ENCODE measurements around the gene NEK1. TPM values are rescaled to one million over a fixed set of nuclear protein-coding genes. Genes with fewer than 3 reads are reported as not detected.

The NEK1 gene
- total RNA-seq, 1 donor from 2014 or later: 9.1 TPM

GRCh38 chr4:169621731-169622492 is 9.5 kb upstream of the NEK1 start:
- Mint-ChIP-seq H3K4me1 (ENCODE audit: low read depth) (peaks cover 71% of the 10 kb centered on the region), H3K36me3 (ENCODE audit: low read depth) (peaks cover 3% of the 10 kb centered on the region), H3K27me3 (ENCODE audit: insufficient read depth) (no peaks in the 10 kb centered on the region), H3K27ac (peak overlapping the region; percentile 84), H3K4me3 (peak overlapping the region; percentile 84), H3K9me3 (no peaks in the 10 kb centered on the region)
- intact Hi-C loops (cut with micrococcal nuclease): loop anchor here (1.0 to 5.0 kb wide), 2 partner anchors 38 to 1110 kb away; no protein-coding TSS in a partner anchor
- DNase-seq (ENCODE audit: low spot score): no peak

DNA sequence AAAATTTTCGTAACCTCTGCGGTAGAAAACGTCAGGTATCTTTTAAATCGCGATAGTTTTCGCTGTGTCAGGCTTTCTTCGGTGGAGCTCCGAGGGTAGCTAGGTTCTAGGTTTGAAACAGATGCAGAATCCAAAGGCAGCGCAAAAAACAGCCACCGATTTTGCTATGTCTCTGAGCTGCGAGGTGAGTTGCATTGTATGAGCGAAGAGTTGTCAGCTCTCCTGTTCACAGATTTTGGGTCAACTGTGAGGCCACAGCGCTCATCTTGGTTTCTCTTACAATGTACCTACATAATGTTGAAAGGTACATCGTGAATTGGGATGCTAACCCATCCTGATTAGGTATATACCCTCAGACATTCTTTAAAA is 8.5 kb upstream of the NEK1 start:
- Mint-ChIP-seq H3K27me3 (ENCODE audit: insufficient read depth) (no peaks in the 10 kb centered on the region), H3K36me3 (ENCODE audit: low read depth) (peaks cover 1% of the 10 kb centered on the region), H3K9me3 (no peaks in the 10 kb centered on the region), H3K4me3 (peak overlapping the region; percentile 94), H3K4me1 (ENCODE audit: low read depth) (peaks cover 67% of the 10 kb centered on the region), H3K27ac (peak overlapping the region; percentile 98)
- intact Hi-C loops (cut with micrococcal nuclease): loop anchor here (1.0 to 5.0 kb wide), 2 partner anchors 9 to 1109 kb away; partner anchors contain the start of gene NEK1
- peak; percentile 12 for DNase-seq (ENCODE audit: low spot score)

GRCh38 chr4:169619958-169620879 is 7.8 kb upstream of the NEK1 start, which contains the start of gene CLCN3:
Gene CLCN3, plus strand, starts transcription at chr4:169620578. Its CDS starts 15,351 bp downstream, at chr4:169635929.
- no peaks in the 10 kb centered on the region for H3K27me3 Mint-ChIP-seq (ENCODE audit: insufficient read depth)
- no peaks in the 10 kb centered on the region for H3K9me3 Mint-ChIP-seq
- peaks cover 1% of the 10 kb centered on the region for H3K36me3 Mint-ChIP-seq (ENCODE audit: low read depth)
- peak; percentile 88 for DNase-seq (ENCODE audit: low spot score)
- H3K4me3 Mint-ChIP-seq: peak within 1 kb of the TSS; percentile 94
- peaks cover 67% of the 10 kb centered on the region for H3K4me1 Mint-ChIP-seq (ENCODE audit: low read depth)
- peak within 1 kb of the TSS; percentile 98 for H3K27ac Mint-ChIP-seq
- intact Hi-C loops (cut with micrococcal nuclease): loop anchor here (1.0 to 10.0 kb wide), 5 partner anchors 8 to 1305 kb away; partner anchors contain the start of genes DDX60 and NEK1

GRCh38 chr4:169619518-169619957 is 7.2 kb upstream of the NEK1 start:
- Mint-ChIP-seq H3K4me3 (peak overlapping the region; percentile 94), H3K9me3 (no peaks in the 10 kb centered on the region)
- intact Hi-C loops (cut with micrococcal nuclease): loop anchor here (5.0 to 10.0 kb wide), 3 partner anchors 368 to 1305 kb away; partner anchors contain the start of gene DDX60

DNA sequence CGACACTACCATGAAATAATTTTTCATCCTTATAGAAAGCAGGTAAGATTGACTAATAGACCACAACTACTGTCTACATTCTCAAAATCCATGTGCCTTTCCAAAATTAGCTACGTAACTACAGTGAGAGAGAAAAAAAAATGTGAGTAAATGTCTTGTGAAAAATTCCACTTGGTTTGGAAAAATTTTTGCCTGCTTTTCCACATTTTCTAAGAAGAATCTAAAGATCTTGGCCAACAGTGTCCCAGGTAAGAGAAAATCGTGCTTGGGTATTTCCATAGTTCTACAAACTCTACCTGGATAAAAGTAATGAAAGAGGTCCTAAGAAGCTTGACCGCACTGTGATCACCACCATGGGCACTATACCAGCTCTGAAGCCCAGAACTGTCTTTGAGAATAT is 6.6 kb upstream of the NEK1 start:
- peaks cover 64% of the 10 kb centered on the region for H3K4me1 Mint-ChIP-seq (ENCODE audit: low read depth)
- no peak for DNase-seq (ENCODE audit: low spot score)

More at GRCh38 chr4:169619518-169619957, 7.2 kb upstream of the NEK1 start:
- H3K36me3 Mint-ChIP-seq (ENCODE audit: low read depth): peaks cover 1% of the 10 kb centered on the region
- H3K4me1 Mint-ChIP-seq (ENCODE audit: low read depth): peaks cover 64% of the 10 kb centered on the region
- peak overlapping the region; percentile 98 for H3K27ac Mint-ChIP-seq
- H3K27me3 Mint-ChIP-seq (ENCODE audit: insufficient read depth): no peaks in the 10 kb centered on the region
- DNase-seq (ENCODE audit: low spot score): peak; percentile 35

DNA sequence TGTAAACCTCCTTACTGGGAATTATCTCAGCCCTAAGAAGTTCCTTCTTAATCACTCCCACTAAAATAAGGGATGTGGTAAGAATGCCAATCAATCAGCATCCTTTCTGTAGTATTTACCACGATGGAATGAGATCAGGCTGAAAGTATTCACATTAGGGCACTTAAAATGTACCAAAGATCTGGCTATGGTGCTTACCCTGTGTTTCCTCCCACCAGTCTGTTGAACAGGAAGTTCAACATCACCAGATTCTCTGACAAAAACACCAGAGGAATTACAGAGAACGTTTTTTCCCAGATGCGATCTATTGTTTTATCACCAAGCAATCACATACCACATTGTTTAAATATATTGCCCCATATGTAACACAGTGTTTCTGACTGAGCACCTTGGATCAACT is 5.9 kb upstream of the NEK1 start:
- H3K4me3 Mint-ChIP-seq: peak overlapping the region; percentile 94
- no peaks in the 10 kb centered on the region for H3K27me3 Mint-ChIP-seq (ENCODE audit: insufficient read depth)
- H3K36me3 Mint-ChIP-seq (ENCODE audit: low read depth): no peaks in the 10 kb centered on the region
- intact Hi-C loops (cut with micrococcal nuclease): loop anchor here (5.0 to 10.0 kb wide), 3 partner anchors 369 to 1303 kb away; partner anchors contain the start of gene DDX60
- no peak for DNase-seq (ENCODE audit: low spot score)
- H3K27ac Mint-ChIP-seq: peak overlapping the region; percentile 98
- peaks cover 61% of the 10 kb centered on the region for H3K4me1 Mint-ChIP-seq (ENCODE audit: low read depth)
- H3K9me3 Mint-ChIP-seq: no peaks in the 10 kb centered on the region

More for the DNA sequence above, 6.6 kb upstream of the NEK1 start:
- Mint-ChIP-seq H3K36me3 (ENCODE audit: low read depth) (peaks cover 1% of the 10 kb centered on the region), H3K27me3 (ENCODE audit: insufficient read depth) (no peaks in the 10 kb centered on the region), H3K4me3 (peak overlapping the region; percentile 94), H3K9me3 (no peaks in the 10 kb centered on the region), H3K27ac (peak overlapping the region; percentile 98)
- intact Hi-C loops (cut with micrococcal nuclease): loop anchor here (5.0 to 10.0 kb wide), 3 partner anchors 368 to 1304 kb away; partner anchors contain the start of gene DDX60

DNA sequence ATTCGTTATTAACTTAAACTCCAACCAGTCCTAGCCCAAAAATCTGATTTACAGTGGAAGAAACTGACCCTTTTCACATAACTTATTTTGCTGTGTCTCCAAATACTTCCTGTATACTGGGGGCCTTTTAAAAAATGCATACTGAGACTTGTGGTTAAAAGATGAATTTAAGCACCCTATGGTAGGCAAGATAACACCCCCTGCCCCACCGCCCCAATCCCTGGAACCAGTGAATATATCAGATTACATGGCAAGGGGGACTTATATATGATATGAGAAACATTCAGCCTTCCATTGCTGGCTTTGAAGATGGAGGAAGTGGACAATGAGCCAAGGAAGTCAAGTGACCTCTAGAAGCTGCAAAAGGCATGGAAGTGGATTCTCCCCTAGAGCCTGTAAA is 4.9 kb upstream of the NEK1 start:
- Mint-ChIP-seq H3K4me1 (ENCODE audit: low read depth) (peaks cover 61% of the 10 kb centered on the region), H3K27me3 (ENCODE audit: insufficient read depth) (no peaks in the 10 kb centered on the region), H3K27ac (no peak overlapping the region), H3K4me3 (no peak overlapping the region), H3K36me3 (ENCODE audit: low read depth) (no peaks in the 10 kb centered on the region), H3K9me3 (no peaks in the 10 kb centered on the region)
- no peak for DNase-seq (ENCODE audit: low spot score)
- intact Hi-C loops (cut with micrococcal nuclease): loop anchor here (5.0 to 10.0 kb wide), 3 partner anchors 370 to 1303 kb away; partner anchors contain the start of gene DDX60

DNA sequence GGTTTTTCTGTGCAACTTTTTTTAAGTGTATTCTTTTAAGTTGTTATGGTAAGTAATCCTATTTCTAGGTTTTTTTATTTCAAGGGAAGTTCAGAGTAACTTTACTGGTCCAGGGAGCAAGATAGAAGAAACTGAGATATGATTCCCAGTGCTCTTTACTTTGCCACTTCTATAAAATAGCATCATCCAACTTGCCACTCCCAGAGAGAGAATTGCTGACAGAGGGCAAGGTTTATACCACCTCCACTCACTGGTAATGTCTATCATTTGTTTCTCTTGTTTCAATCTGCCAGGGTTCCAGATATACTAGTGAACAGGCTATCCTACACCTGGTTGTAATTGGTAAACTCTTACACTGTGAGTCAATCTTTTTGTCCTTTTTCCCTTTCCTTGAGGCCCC is 4.5 kb upstream of the NEK1 start:
- peaks cover 60% of the 10 kb centered on the region for H3K4me1 Mint-ChIP-seq (ENCODE audit: low read depth)
- H3K4me3 Mint-ChIP-seq: no peak overlapping the region
- no peaks in the 10 kb centered on the region for H3K9me3 Mint-ChIP-seq
- H3K27me3 Mint-ChIP-seq (ENCODE audit: insufficient read depth): no peaks in the 10 kb centered on the region
- DNase-seq (ENCODE audit: low spot score): no peak
- no peaks in the 10 kb centered on the region for H3K36me3 Mint-ChIP-seq (ENCODE audit: low read depth)
- intact Hi-C loops (cut with micrococcal nuclease): loop anchor here (5.0 to 10.0 kb wide), 3 partner anchors 370 to 1302 kb away; partner anchors contain the start of gene DDX60
- H3K27ac Mint-ChIP-seq: no peak overlapping the region

- DNase-seq (ENCODE audit: low spot score): no peak
- Mint-ChIP-seq H3K36me3 (ENCODE audit: low read depth) (no peaks in the 10 kb centered on the region), H3K9me3 (no peaks in the 10 kb centered on the region), H3K4me3 (peak overlapping the region; percentile 46), H3K27ac (peak overlapping the region; percentile 78), H3K4me1 (ENCODE audit: low read depth) (peaks cover 66% of the 10 kb centered on the region), H3K27me3 (ENCODE audit: insufficient read depth) (no peaks in the 10 kb centered on the region)
- intact Hi-C loops (cut with micrococcal nuclease): loop anchor here (1.0 to 10.0 kb wide), 4 partner anchors 372 to 1301 kb away; partner anchors contain the start of gene DDX60
Observed at GRCh38 chr4:169615467-169616106, 3.2 kb upstream of the NEK1 start.

DNA sequence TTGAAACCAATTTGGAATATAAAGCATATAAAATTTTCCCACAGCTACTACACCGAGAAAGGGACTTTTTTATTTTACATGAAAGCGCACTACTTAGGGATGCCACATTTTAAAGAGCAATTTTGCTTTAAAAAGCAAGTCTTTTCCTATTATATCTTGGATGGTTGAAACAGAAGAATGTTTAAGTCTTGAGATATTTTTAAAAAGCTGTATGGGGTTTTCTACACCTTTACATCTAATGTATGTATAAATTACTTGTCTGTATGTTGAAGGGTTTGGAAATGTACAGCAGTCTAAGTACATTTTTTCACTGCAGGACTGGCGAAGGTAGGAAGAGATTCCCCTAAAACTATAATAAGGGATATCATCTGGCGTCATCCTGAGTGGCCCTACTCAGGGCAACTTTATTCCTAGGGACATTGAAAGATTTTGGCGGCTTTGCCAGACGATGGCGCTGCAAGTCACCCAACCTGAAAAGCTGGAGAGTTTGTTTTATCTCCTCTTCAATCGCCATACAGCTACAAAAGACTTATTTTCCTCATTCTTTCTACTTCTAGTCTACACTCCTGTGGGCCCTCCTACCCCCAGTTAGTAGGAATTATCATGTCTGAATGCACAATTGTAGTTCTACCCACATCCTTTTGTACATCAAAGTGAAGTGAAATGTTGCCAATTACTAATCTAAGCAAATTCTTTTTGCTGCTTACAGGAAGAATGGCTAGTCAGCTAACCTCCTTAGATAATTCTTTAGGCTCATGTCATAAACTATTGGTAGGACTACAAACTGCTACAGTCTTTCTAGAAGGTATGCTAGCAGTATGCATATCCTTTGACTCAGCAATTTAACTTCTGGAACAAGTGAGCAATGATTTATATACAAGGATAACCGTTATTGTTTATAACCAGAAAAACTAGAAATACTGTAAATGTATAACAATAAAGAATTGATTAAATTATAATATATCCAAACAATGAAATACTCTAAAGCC is 782 bp upstream of the NEK1 start:
- peak; percentile 64 for DNase-seq (ENCODE audit: low spot score)
- intact Hi-C loops (cut with micrococcal nuclease): loop anchor here (1.0 to 10.0 kb wide), 12 partner anchors 7 to 1298 kb away; partner anchors contain the start of genes CBR4, CLCN3, DDX60 and DDX60L
- Mint-ChIP-seq H3K4me1 (ENCODE audit: low read depth) (peaks cover 55% of the 10 kb centered on the region), H3K9me3 (no peaks in the 10 kb centered on the region), H3K27me3 (ENCODE audit: insufficient read depth) (no peaks in the 10 kb centered on the region), H3K36me3 (ENCODE audit: low read depth) (no peaks in the 10 kb centered on the region), H3K27ac (peak overlapping the region; percentile 99), H3K4me3 (peak overlapping the region; percentile 98)

GRCh38 chr4:169611157-169611556 is 1.2 kb downstream of the NEK1 start:
- H3K9me3 Mint-ChIP-seq: no peaks in the 10 kb centered on the region
- H3K27ac Mint-ChIP-seq: peak overlapping the region; percentile 50
- H3K4me1 Mint-ChIP-seq (ENCODE audit: low read depth): peaks cover 51% of the 10 kb centered on the region
- H3K27me3 Mint-ChIP-seq (ENCODE audit: insufficient read depth): no peaks in the 10 kb centered on the region
- intact Hi-C loops (cut with micrococcal nuclease): loop anchor here (5.0 to 10.0 kb wide), 3 partner anchors 689 to 1296 kb away; partner anchors contain the start of gene DDX60
- H3K4me3 Mint-ChIP-seq: peak overlapping the region; percentile 98
- peaks cover 3% of the 10 kb centered on the region for H3K36me3 Mint-ChIP-seq (ENCODE audit: low read depth)
- no peak for DNase-seq (ENCODE audit: low spot score)

Data from activated T-helper 1 cell treated with anti-CD3 and anti-CD28 coated beads, Interleukin-12 subunit alpha, Interleukin-12 subunit beta, Interleukin-2, Interleukin-4 antibody, amounts not matched to agents 30 ng/mL and 10 ng/mL and 1 ng/mL, durations not matched to agents 14 hours and 24 hours and 36 hours (primary cell).